Measurements from ENCODE around the gene APC.

GRCh38 chr5:112844489-112844888 lies 106.8 kb downstream of the APC start:
- TF ChIP-seq CTCF (IDR thresholded peaks at IDR 0.05) (no peak), EZH2 (IDR thresholded peaks at IDR 0.05; ENCODE audit: borderline replicate concordance, insufficient read depth, low read depth, low read length, poor library complexity, severe bottlenecking) (no peak)

All from B cell (primary cell).